ENCODE measurements around the gene LURAP1L.

LURAP1L gene

DNA sequence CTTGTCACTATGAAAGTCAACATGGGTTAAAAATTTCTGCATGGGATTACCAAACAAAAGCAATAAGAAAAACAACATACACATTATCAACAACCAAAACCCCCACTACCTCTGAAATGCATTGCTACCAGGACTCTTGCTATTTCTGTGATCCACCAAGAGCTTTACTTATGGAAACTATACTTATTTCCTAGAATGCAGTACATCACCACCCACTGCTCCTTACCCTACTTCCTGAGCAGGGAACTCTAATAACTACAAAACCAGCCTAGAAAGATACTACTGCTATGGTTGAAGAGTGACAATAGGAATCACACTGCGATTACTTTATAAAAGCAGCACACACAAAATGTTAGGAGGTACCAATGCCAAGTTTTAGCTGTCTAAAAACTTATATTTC, 22.2 kb downstream of the LURAP1L start:
- Histone ChIP-seq H3K27ac (ENCODE audit: poor library complexity, severe bottlenecking) (peak overlapping the region; percentile 65), H3K27me3 (ENCODE audit: insufficient read depth, poor library complexity, severe bottlenecking) (no peaks in the 10 kb centered on the region), H3K9me3 (ENCODE audit: severe bottlenecking) (no peaks in the 10 kb centered on the region), H3K4me1 (ENCODE audit: insufficient read depth, poor library complexity, severe bottlenecking) (peaks cover 34% of the 10 kb centered on the region), H3K36me3 (ENCODE audit: low read depth) (peaks cover 6% of the 10 kb centered on the region), H3K4me3 (ENCODE audit: severe bottlenecking) (no peak overlapping the region)
- no peak for ATAC-seq (ENCODE audit: low read depth)
- DNase-seq (ENCODE audit: low spot score): no peak
- TF ChIP-seq, protein P1, sequence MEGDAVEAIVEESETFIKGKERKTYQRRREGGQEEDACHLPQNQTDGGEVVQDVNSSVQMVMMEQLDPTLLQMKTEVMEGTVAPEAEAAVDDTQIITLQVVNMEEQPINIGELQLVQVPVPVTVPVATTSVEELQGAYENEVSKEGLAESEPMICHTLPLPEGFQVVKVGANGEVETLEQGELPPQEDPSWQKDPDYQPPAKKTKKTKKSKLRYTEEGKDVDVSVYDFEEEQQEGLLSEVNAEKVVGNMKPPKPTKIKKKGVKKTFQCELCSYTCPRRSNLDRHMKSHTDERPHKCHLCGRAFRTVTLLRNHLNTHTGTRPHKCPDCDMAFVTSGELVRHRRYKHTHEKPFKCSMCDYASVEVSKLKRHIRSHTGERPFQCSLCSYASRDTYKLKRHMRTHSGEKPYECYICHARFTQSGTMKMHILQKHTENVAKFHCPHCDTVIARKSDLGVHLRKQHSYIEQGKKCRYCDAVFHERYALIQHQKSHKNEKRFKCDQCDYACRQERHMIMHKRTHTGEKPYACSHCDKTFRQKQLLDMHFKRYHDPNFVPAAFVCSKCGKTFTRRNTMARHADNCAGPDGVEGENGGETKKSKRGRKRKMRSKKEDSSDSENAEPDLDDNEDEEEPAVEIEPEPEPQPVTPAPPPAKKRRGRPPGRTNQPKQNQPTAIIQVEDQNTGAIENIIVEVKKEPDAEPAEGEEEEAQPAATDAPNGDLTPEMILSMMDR (IDR thresholded peaks at IDR 0.05; ENCODE audit: poor library complexity, severe bottlenecking): no peak

DNA sequence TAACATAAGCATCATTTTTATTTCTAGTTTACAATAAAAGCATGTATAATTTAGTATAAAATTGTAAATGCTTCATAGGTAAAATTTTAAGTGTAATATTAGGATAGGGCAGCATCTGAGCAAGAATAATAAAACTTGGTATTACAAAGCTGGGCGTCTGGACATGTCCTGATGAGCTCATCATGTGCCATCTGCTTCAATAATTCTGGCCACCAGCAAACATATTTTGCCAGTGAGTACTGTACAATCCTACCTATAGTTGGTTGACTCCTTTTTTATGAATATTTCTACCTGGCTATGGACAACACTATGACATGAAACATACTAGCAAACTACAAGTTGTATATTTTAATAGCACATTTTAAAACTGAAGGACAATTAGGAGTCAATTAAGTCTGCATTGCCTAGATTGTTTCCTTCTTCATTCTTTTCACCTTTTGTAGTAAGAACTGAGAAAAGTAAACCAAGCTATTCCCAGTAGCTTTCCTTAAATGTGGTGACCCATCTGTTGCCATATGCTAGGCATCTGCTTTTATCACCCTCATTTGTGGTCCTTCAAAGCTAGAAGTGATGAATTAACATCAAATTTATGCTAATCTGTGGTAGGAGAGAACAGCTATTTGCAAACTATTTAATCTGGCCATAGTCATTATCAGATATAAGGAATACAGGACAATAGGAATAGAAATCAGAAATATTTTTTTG, 23.4 kb downstream of the LURAP1L start:
- Histone ChIP-seq H3K27me3 (ENCODE audit: insufficient read depth, poor library complexity, severe bottlenecking) (no peaks in the 10 kb centered on the region), H3K9me3 (ENCODE audit: severe bottlenecking) (no peaks in the 10 kb centered on the region), H3K36me3 (ENCODE audit: low read depth) (peaks cover under 1% of the 10 kb centered on the region; the same call in 1 of the 2 replicates), H3K4me3 (ENCODE audit: severe bottlenecking) (no peak overlapping the region), H3K4me1 (ENCODE audit: insufficient read depth, poor library complexity, severe bottlenecking) (peaks cover 34% of the 10 kb centered on the region), H3K27ac (ENCODE audit: poor library complexity, severe bottlenecking) (peak overlapping the region; percentile 65)
- DNase-seq (ENCODE audit: low spot score) (no peak), ATAC-seq (ENCODE audit: low read depth) (peak; percentile 98)
- TF ChIP-seq, protein P1 (IDR thresholded peaks at IDR 0.05; ENCODE audit: poor library complexity, severe bottlenecking): no peak

DNA sequence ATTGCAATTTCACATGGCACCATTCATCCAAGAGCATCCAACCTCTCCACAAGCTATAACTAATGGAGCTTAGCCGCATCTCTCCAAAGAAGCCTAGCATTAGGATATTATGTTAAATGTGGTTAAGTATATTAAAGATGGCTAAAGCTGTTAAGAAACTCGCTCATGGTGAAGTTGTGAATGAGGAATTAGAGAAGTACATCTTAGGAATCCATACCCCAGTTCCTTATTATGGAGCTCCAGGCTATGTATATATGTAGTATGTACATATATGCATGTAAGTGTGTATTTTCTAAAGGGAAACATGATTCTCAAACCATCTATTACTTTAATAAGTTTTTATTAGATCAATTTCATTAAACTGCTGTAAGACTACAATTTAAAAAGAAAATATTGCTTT, 26.4 kb downstream of the LURAP1L start:
- no peaks in the 10 kb centered on the region for H3K9me3 ChIP-seq (ENCODE audit: severe bottlenecking)
- peaks cover 3% of the 10 kb centered on the region for H3K36me3 ChIP-seq (ENCODE audit: low read depth)
- H3K4me3 ChIP-seq (ENCODE audit: severe bottlenecking): no peak overlapping the region
- peaks cover 24% of the 10 kb centered on the region for H3K4me1 ChIP-seq (ENCODE audit: insufficient read depth, poor library complexity, severe bottlenecking)
- DNase-seq (ENCODE audit: low spot score) (no peak), ATAC-seq (ENCODE audit: low read depth) (no peak)
- no peak overlapping the region for H3K27ac ChIP-seq (ENCODE audit: poor library complexity, severe bottlenecking)
- H3K27me3 ChIP-seq (ENCODE audit: insufficient read depth, poor library complexity, severe bottlenecking): no peaks in the 10 kb centered on the region
- TF ChIP-seq, protein P1 (IDR thresholded peaks at IDR 0.05; ENCODE audit: poor library complexity, severe bottlenecking): no peak

DNA sequence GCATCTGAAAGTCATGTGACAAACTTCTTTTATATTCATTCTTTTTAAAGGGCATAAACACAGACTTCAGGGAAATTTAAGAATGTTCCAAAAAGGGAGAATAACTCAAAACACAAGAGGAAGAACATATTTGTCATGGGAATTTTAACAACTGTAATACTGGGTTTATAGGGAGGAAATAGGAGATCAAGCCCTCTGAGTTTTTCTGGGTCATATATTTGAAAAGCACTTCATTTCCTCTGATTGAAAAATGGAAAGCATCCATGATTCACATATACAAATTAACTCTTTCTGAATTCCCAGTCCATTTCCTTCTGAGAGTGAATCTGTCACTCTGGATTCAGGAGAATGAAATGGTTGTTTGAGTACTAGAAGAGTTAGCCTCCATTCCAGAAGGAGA, 26.8 kb downstream of the LURAP1L start:
- ATAC-seq (ENCODE audit: low read depth): no peak
- no peaks in the 10 kb centered on the region for H3K9me3 ChIP-seq (ENCODE audit: severe bottlenecking)
- H3K4me1 ChIP-seq (ENCODE audit: insufficient read depth, poor library complexity, severe bottlenecking): peaks cover 23% of the 10 kb centered on the region
- TF ChIP-seq, protein P1 (IDR thresholded peaks at IDR 0.05; ENCODE audit: poor library complexity, severe bottlenecking): no peak
- H3K27me3 ChIP-seq (ENCODE audit: insufficient read depth, poor library complexity, severe bottlenecking): no peaks in the 10 kb centered on the region
- no peak overlapping the region for H3K4me3 ChIP-seq (ENCODE audit: severe bottlenecking)
- peaks cover 3% of the 10 kb centered on the region for H3K36me3 ChIP-seq (ENCODE audit: low read depth)
- DNase-seq (ENCODE audit: low spot score): no peak
- no peak overlapping the region for H3K27ac ChIP-seq (ENCODE audit: poor library complexity, severe bottlenecking)

DNA sequence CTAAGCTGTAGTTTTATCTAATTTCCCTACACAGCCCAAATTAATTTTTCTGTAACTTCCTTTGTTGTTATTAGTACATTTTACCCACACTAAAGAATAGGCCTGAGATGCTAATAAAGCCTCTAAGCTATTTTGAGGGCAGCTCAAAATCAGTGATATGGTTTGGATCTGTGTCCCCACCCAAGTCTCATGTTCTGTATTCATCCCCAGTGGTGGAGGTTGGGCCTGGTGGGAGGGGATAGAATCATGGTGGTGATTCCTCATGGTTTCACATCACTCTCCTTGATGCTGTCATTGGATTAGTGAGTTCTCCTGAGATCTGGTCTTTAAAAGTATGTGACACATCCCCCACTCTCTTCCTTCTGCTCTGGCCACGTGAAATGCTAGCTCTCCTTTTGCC, 27.3 kb downstream of the LURAP1L start:
- peaks cover 18% of the 10 kb centered on the region for H3K4me1 ChIP-seq (ENCODE audit: insufficient read depth, poor library complexity, severe bottlenecking)
- no peak for ATAC-seq (ENCODE audit: low read depth)
- H3K9me3 ChIP-seq (ENCODE audit: severe bottlenecking): no peaks in the 10 kb centered on the region
- TF ChIP-seq, protein P1 (IDR thresholded peaks at IDR 0.05; ENCODE audit: poor library complexity, severe bottlenecking): no peak
- no peak overlapping the region for H3K27ac ChIP-seq (ENCODE audit: poor library complexity, severe bottlenecking)
- DNase-seq (ENCODE audit: low spot score): no peak
- no peak overlapping the region for H3K4me3 ChIP-seq (ENCODE audit: severe bottlenecking)
- peaks cover 3% of the 10 kb centered on the region for H3K36me3 ChIP-seq (ENCODE audit: low read depth)
- H3K27me3 ChIP-seq (ENCODE audit: insufficient read depth, poor library complexity, severe bottlenecking): no peaks in the 10 kb centered on the region

All from RWPE2 (cell line).